IMR-90 (cell line): ENCODE data around the gene SPPL2C. TPM values are rescaled to one million over a fixed set of nuclear protein-coding genes. Genes with fewer than 3 reads are reported as not detected.

Experiments used
- ATAC-seq: fragments of 200-7000 bp; cut with Tn5 transposase; 2 replicates; pipeline ENCODE4 v1.9.1; 2020; ENCODE audit warnings: low read depth, mild to moderate bottlenecking, moderate library complexity
- BruUV-seq: library from RNA; stranded (reverse); fragments of 400-500 nt; replicated peaks from 2 replicates; lab custom pipeline; 2021; lab: Mats Ljungman, UMichigan
- CTCF ChIA-PET: fragments of 300-600 bp; formaldehyde crosslinking; extraction: SDS; loops from one replicate; lab custom pipeline; 2021; ENCODE audit warnings: antibody characterized with exemption; lab: Yijun Ruan, JAX
- POLR2A ChIA-PET: fragments of 300-600 bp; sonication (Branson Sonifier 250); formaldehyde crosslinking; loops from one replicate; lab custom pipeline; 2022; ENCODE audit warnings: antibody characterized with exemption; ENCODE audit not compliant: unreplicated experiment; lab: Charles Lee
- DNase-seq: peaks from one replicate; pipeline ENCODE4 v3.0.0; 2013
- H2AFZ ChIP-seq: replicated peaks from 2 replicates; pipeline ENCODE3; 2013; ENCODE audit warnings: low read length, mild to moderate bottlenecking; ENCODE audit not compliant: poor library complexity
- H2AK5ac ChIP-seq: 2 replicates; pipeline ENCODE4 v1.6.1; 2013; ENCODE audit warnings: low read depth, low read length, inconsistent platforms
- H2AK9ac ChIP-seq: replicated peaks from 2 replicates; pipeline ENCODE3; 2013; ENCODE audit warnings: mild to moderate bottlenecking, low read depth, low read length, moderate library complexity; ENCODE audit not compliant: poor library complexity
- H2BK120ac ChIP-seq: 2 replicates; pipeline ENCODE4 v1.6.1; 2013; ENCODE audit warnings: low read depth, low read length, inconsistent platforms
- H2BK15ac ChIP-seq: 3 replicates; pipeline ENCODE4 v1.6.1; 2013; ENCODE audit warnings: low read depth, low read length, inconsistent platforms
- H2BK20ac ChIP-seq: 2 replicates; pipeline ENCODE4 v1.6.1; 2013; ENCODE audit warnings: low read depth, mild to moderate bottlenecking, inconsistent platforms, low read length, moderate library complexity
- H2BK5ac ChIP-seq: 2 replicates; pipeline ENCODE4 v1.6.1; 2013; ENCODE audit warnings: mild to moderate bottlenecking, low read depth, low read length, inconsistent platforms; ENCODE audit not compliant: poor library complexity, severe bottlenecking
- H3K14ac ChIP-seq: replicated peaks from 2 replicates; pipeline ENCODE4 v1.6.1; 2013; ENCODE audit warnings: low read depth, low read length, inconsistent platforms
- H3K18ac ChIP-seq: 2 replicates; pipeline ENCODE4 v1.6.1; 2013; ENCODE audit warnings: low read depth, low read length, control low read depth
- H3K23ac ChIP-seq: 2 replicates; pipeline ENCODE4 v1.6.1; 2013; ENCODE audit warnings: low read depth, low read length, inconsistent platforms
- H3K27ac ChIP-seq: 2 replicates; pipeline ENCODE4 v1.5.1; 2013; ENCODE audit warnings: mild to moderate bottlenecking, control low read depth, low read length; ENCODE audit not compliant: insufficient read depth
- H3K27me3 ChIP-seq: 2 replicates; pipeline ENCODE4 v1.6.1; 2013; ENCODE audit warnings: low read length; ENCODE audit not compliant: control insufficient read depth, insufficient read depth
- H3K36me3 ChIP-seq: 2 replicates; pipeline ENCODE4 v1.6.1; 2013; ENCODE audit warnings: low read length, mixed read lengths; ENCODE audit not compliant: control insufficient read depth, insufficient read depth
- H3K4ac ChIP-seq: 2 replicates; pipeline ENCODE4 v1.6.1; 2013; ENCODE audit warnings: low read depth, low read length, inconsistent platforms
- H3K4me1 ChIP-seq: 2 replicates; pipeline ENCODE4 v1.6.1; 2013; ENCODE audit warnings: low read length, mixed read lengths; ENCODE audit not compliant: control insufficient read depth, insufficient read depth
- H3K4me2 ChIP-seq: 2 replicates; pipeline ENCODE4 v1.6.1; 2013; ENCODE audit warnings: low read depth, mild to moderate bottlenecking, control low read depth, low read length, moderate library complexity
- H3K4me3 ChIP-seq: 2 replicates; pipeline ENCODE4 v1.5.1; 2013; ENCODE audit warnings: low read depth, mild to moderate bottlenecking, control low read depth, low read length, moderate library complexity; ENCODE audit not compliant: insufficient read depth
- H3K56ac ChIP-seq: 2 replicates; pipeline ENCODE4 v1.6.1; 2013; ENCODE audit warnings: low read length, inconsistent platforms; ENCODE audit not compliant: insufficient read depth; ENCODE audit errors: extremely low read depth
- H3K79me1 ChIP-seq, 2 experiments: 2 replicates each; pipeline ENCODE4 v1.6.1; 2013; ENCODE audit warnings: low read length in 2 of 2, inconsistent platforms in 1 of 2, low read depth in 1 of 2
- H3K9ac ChIP-seq: 2 replicates; pipeline ENCODE4 v1.6.1; 2013; ENCODE audit warnings: low read depth, low read length, control low read depth
- H3K9me1 ChIP-seq: 2 replicates; pipeline ENCODE4 v1.6.1; 2013; ENCODE audit warnings: low read length, inconsistent platforms; ENCODE audit not compliant: insufficient read depth
- H3K9me3 ChIP-seq: 2 replicates; pipeline ENCODE4 v1.6.1; 2013; ENCODE audit warnings: low read length; ENCODE audit not compliant: control insufficient read depth, insufficient read depth
- H4K20me1 ChIP-seq: 2 replicates; pipeline ENCODE4 v1.6.1; 2013; ENCODE audit warnings: low read length, inconsistent platforms; ENCODE audit not compliant: insufficient read depth
- H4K5ac ChIP-seq: 2 replicates; pipeline ENCODE4 v1.6.1; 2013; ENCODE audit warnings: mild to moderate bottlenecking, low read depth, low read length, control low read depth
- H4K8ac ChIP-seq, 2 experiments: 2 replicates each; pipeline ENCODE4 v1.6.1; 2013; ENCODE audit warnings: low read depth in 2 of 2, low read length in 2 of 2, control low read depth in 1 of 2, inconsistent platforms in 1 of 2
- H4K91ac ChIP-seq: 2 replicates; pipeline ENCODE4 v1.6.1; 2013; ENCODE audit warnings: low read depth, low read length, inconsistent platforms; ENCODE audit not compliant: insufficient read depth
- BHLHE40 ChIP-seq: fragments of 150-350 bp; IDR thresholded peaks from 2 replicates; pipeline ENCODE4 v1.6.1; 2016; ENCODE audit warnings: mild to moderate bottlenecking, low read depth, low read length
- CEBPB ChIP-seq: IDR thresholded peaks from 2 replicates; pipeline ENCODE4 v1.6.1; 2012; ENCODE audit warnings: low read depth, low read length, improper control_type of control experiment
- CHD1 ChIP-seq: IDR thresholded peaks from 2 replicates; pipeline ENCODE4 v1.6.1; 2012; ENCODE audit warnings: low read depth, low read length, improper control_type of control experiment
- CTCF ChIP-seq: conservative IDR thresholded peaks from 2 replicates; pipeline ENCODE4 v1.5.1; 2012; ENCODE audit warnings: mild to moderate bottlenecking, low read depth, low read length, improper control_type of control experiment
- ELK1 ChIP-seq: fragments of 150-350 bp; IDR thresholded peaks from 2 replicates; pipeline ENCODE4 v1.6.1; 2016; ENCODE audit warnings: low read depth, mild to moderate bottlenecking, low read length, moderate library complexity, borderline replicate concordance
- FOS ChIP-seq: fragments of 150-350 bp; IDR thresholded peaks from 2 replicates; pipeline ENCODE4 v1.6.1; 2016; ENCODE audit warnings: low read depth, low read length
- MAFK ChIP-seq: IDR thresholded peaks from 2 replicates; pipeline ENCODE4 v1.6.1; 2012; ENCODE audit warnings: low read depth, low read length, improper control_type of control experiment
- MAZ ChIP-seq: IDR thresholded peaks from 2 replicates; pipeline ENCODE4 v1.6.1; 2012; ENCODE audit warnings: low read depth, mild to moderate bottlenecking, low read length, improper control_type of control experiment, moderate library complexity, borderline replicate concordance
- MXI1 ChIP-seq: IDR thresholded peaks from 2 replicates; pipeline ENCODE4 v1.6.1; 2012; ENCODE audit warnings: low read depth, mild to moderate bottlenecking, low read length, moderate library complexity, borderline replicate concordance
- NFE2L2 ChIP-seq: fragments of 150-350 bp; IDR thresholded peaks from 2 replicates; pipeline ENCODE4 v1.6.1; 2016; ENCODE audit warnings: low read depth, mild to moderate bottlenecking, low read length
- POLR2A ChIP-seq: IDR thresholded peaks from 2 replicates; pipeline ENCODE4 v1.6.1; 2012; ENCODE audit warnings: mild to moderate bottlenecking, low read depth, low read length
- RAD21 ChIP-seq: IDR thresholded peaks from 2 replicates; pipeline ENCODE4 v1.6.1; 2012; ENCODE audit warnings: low read length, improper control_type of control experiment
- RCOR1 ChIP-seq: IDR thresholded peaks from 2 replicates; pipeline ENCODE4 v1.6.1; 2012; ENCODE audit warnings: mild to moderate bottlenecking, low read length, improper control_type of control experiment; ENCODE audit not compliant: insufficient replicate concordance
- RFX5 ChIP-seq: IDR thresholded peaks from 2 replicates; pipeline ENCODE4 v1.8.0; 2012; ENCODE audit warnings: low read depth, mild to moderate bottlenecking, low read length, moderate library complexity
- SMC3 ChIP-seq: fragments of 150-350 bp; IDR thresholded peaks from 2 replicates; pipeline ENCODE4 v1.6.1; 2016; ENCODE audit warnings: low read depth, mild to moderate bottlenecking, antibody characterized with exemption, low read length, moderate library complexity
- USF2 ChIP-seq: fragments of 150-350 bp; IDR thresholded peaks from 2 replicates; pipeline ENCODE4 v1.6.1; 2017; ENCODE audit warnings: mild to moderate bottlenecking, antibody characterized with exemption, low read length, low read depth
- WGBS, 2 experiments: methylation state at CpG; one replicate each; pipeline versions ENCODE4 v1.1.5 to v1.1.7; 2013; ENCODE audit warnings: missing lambda C conversion rate in 2 of 2; ENCODE audit not compliant: insufficient read length in 1 of 2; ENCODE audit errors: extremely low coverage in 2 of 2; 5-methylcytosine and 5-hydroxymethylcytosine counted together
- dilution Hi-C: fragments of 300-500 bp; cut with HindIII; formaldehyde crosslinking; loops from one replicate; pipeline ENCODE4 v1.14.3; 2018; ENCODE audit warnings: low sequenced_read_pairs; ENCODE audit not compliant: unreplicated experiment
- in situ Hi-C: fragments of 300-500 bp; cut with MboI; formaldehyde crosslinking; loops from 3 replicates; pipeline ENCODE4 v1.14.3; 2019; ENCODE audit warnings: low sequenced_read_pairs, inconsistent platforms, mixed read lengths
- intact Hi-C: fragments of 100-400 bp; cut with micrococcal nuclease; formaldehyde crosslinking; loops from 2 replicates; pipeline ENCODE4 v1.10.0; 2022
- polyA plus RNA-seq, 3 experiments: library from polyadenylated mRNA; depleted of rRNA; stranded (reverse); fragments of >200 nt; gene quantifications; 2 replicates each; pipeline ENCODE4 v1.2.3, GENCODE V29; 2012; ENCODE audit warnings: low replicate concordance in 1 of 3
- total RNA-seq: library from RNA; depleted of rRNA; stranded (reverse); fragments of >200 nt; gene quantifications from 2 replicates; pipeline ENCODE4 v1.2.3, GENCODE V29; 2012

Gene SPPL2C
- total and polyA plus RNA-seq, 2 of the 4 experiments (the other 2 are of a cell fraction): not detected

GRCh38 chr17:45850011-45850410, 5.3 kb downstream of the SPPL2C start:
- in situ Hi-C loops (loop anchor here (10.0 kb wide), 1 partner anchor 635 kb away; no protein-coding TSS in a partner anchor), intact Hi-C loops (loop anchor here (5.0 to 10.0 kb wide), 3 partner anchors 133 to 718 kb away; partner anchors contain the start of gene PLCD3), dilution Hi-C loops (loop anchor here (25.0 kb wide), 1 partner anchor 213 kb away; no protein-coding TSS in a partner anchor)
- Histone ChIP-seq H3K9me3 (no peaks in the 10 kb centered on the region), H2AK5ac (no peak overlapping the region), H3K56ac (no peak overlapping the region), H4K20me1 (no peaks in the 10 kb centered on the region), H4K91ac (no peak overlapping the region), H3K79me1 (no peaks in the 10 kb centered on the region), H3K9me1 (no peaks in the 10 kb centered on the region), H3K27me3 (peaks cover 7% of the 10 kb centered on the region; the same call in 1 of the 2 replicates), H3K23ac (no peak overlapping the region), H3K9ac (no peak overlapping the region), H3K27ac (no peak overlapping the region), H4K8ac (no peak overlapping the region), H2BK20ac (no peak overlapping the region), H2AFZ (no peak overlapping the region), H3K4me1 (no peaks in the 10 kb centered on the region), H4K5ac (no peak overlapping the region), H2BK15ac (no peak overlapping the region), H2AK9ac (no peak overlapping the region), H2BK5ac (no peak overlapping the region), H3K18ac (no peak overlapping the region), H3K4me2 (no peak overlapping the region), H3K4ac (no peak overlapping the region), H3K14ac (no peak overlapping the region), H2BK120ac (no peak overlapping the region), H3K36me3 (no peaks in the 10 kb centered on the region), H3K4me3 (no peak overlapping the region)
- ATAC-seq: no peak
- ChIA-PET CTCF (no interaction called here), POLR2A (no interaction called here)
- BruUV-seq: no TSS peak
- no peak for TF ChIP-seq MAFK
- no peak for TF ChIP-seq CEBPB
- TF ChIP-seq NFE2L2: no peak
- no peak for TF ChIP-seq RAD21
- TF ChIP-seq RFX5: no peak
- TF ChIP-seq FOS: no peak
- TF ChIP-seq MAZ: no peak
- TF ChIP-seq USF2: no peak
- TF ChIP-seq POLR2A: no peak
- TF ChIP-seq BHLHE40: no peak
- no peak for TF ChIP-seq RCOR1
- TF ChIP-seq ELK1: no peak
- TF ChIP-seq MXI1: no peak
- TF ChIP-seq CHD1: no peak
- no peak for TF ChIP-seq SMC3
- TF ChIP-seq CTCF: no peak
- no peak for DNase-seq
- no CpG with 5 or more reads among the region's 4 CpGs for WGBS, 2 experiments
